HG02981 (cell line): Measurements from ENCODE around the gene DEFB127.
"Not testable (repeated sequence)": the region's sequence is repeated elsewhere in the genome, so short reads cannot be mapped to it uniquely, and the experiment has no call there.

Experiments used
- ATAC-seq: cut with Tn5 transposase; IDR thresholded peaks from one replicate; pipeline ENCODE4 v1.9.1; 2021; ENCODE audit warnings: mild to moderate bottlenecking, moderate library complexity; ENCODE audit not compliant: unreplicated experiment

DEFB127 gene, protein sequence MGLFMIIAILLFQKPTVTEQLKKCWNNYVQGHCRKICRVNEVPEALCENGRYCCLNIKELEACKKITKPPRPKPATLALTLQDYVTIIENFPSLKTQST

DNA sequence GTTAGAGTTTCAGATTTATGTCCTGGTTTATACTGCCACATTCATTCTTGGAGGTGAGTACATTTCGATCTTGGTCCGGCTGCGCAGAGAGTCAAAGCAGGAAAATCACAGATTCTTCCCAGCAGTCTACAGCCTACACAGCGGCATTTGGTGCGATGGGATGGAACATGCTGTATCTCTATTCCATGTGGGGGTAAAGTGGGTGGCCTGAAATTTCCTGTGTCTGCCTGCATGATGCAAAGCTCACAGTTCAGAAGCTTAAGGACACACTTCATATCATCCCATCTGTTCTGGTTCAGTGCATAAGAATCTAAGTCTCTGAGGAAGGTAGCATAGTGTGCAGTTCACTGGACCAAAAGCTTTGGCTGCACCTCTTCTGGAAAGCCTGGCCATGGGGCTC lies at the start of gene DEFB127:
Gene DEFB127 (plus strand): TSS at position 301 of the 400 bp plus-strand sequence. CDS start 91 bp downstream, at position 392.
- no peak for ATAC-seq

DNA sequence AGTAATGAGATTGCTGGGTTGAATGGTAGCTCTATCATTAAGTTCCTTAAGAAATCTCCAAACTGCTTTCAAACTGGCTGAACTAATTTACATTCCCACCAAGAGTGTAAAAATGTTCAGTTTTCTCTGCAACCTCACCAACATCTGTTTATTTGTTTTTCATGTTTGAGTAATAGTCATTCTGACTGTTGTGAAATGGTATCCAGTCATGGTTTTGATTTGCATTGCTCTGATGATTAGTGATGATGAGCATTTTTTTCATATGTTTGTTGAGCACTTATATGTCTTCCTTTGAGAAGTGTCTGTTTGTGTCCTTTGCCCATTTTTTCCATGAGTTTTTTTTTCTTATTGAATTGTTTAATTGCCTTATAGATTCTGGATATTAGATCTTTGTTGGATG lies 44.9 kb upstream of the DEFB127 start:
- ATAC-seq: no peak

DNA sequence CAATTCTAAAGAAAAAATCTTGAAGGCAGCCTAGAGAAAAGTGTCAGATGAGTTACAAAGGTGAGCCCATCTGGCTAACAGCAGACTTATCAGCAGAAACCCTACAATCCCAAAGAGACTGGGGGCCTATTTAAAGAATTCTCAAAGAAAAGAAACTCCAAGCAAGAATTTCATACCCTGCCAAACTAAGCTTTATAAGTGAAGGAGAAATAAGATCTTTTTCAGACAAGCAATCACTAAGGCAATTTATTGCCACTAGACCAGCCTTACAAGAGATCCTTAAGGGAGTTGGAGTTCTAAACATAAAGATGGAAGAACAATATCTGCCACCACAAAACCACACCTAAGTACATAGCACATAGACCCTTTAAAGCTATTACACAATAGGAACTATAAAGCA lies 39.7 kb upstream of the DEFB127 start:
- no peak for ATAC-seq

DNA sequence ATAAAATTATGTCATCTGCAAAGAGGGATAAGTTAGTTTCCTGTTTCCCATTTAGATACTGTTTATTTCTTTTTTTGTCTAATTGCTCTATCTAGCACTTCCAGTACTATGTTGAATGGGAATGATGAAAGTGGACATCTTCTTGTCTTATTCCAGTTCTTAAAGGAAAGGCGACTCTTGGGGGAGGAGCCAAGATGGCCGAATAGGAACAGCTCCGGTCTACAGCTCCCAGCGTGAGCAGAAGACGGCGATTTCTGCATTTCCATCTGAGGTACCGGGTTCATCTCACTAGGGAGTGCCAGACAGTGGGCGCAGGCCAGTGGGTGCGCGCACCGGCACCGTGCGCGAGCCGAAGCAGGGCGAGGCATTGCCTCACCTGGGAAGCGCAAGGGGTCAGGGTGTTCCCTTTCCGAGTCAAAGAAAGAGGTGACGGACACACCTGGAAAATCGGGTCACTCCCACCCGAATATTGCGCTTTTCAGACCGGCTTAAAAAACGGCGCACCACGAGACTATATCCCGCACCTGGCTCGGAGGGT lies 27.4 kb upstream of the DEFB127 start:
- not testable (repeated sequence) for ATAC-seq

DNA sequence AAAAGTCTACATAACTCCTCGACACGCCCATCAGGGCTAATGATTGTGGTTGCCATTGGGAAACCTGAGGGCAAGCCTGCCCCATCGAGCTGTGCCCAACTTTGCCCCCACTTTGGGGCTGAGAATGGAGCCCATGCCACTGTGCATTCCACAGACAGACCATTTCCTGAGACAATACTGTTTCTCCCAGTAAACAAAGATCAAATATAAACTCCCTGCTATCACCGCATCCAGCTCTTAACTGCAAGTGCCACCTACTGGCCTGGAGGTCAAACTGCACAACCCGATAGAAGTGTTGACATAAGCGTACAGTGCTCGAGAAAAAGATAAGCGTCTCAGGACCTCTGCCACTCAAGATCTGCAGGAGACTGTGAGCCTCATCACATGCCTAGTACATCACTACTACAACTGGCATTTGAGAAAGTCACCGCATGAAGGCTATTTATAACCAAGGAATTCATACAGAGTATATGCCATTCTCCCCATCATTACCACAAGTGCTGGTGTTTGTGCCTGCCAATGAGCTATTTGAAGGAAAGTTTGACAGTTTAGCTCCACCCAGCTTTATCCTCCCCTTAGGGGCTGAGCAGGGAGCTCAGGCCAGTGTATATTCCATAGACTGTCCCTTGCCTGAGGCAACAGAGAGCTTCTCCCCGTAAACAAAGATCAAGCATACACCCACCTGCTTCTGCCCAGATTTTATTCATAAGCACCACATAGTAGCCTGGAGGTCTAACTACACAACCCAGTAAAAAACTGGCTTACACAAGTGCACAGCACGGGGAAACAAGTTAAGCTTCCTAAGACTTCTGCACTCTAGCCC lies 19.4 kb upstream of the DEFB127 start:
- no peak for ATAC-seq

DNA sequence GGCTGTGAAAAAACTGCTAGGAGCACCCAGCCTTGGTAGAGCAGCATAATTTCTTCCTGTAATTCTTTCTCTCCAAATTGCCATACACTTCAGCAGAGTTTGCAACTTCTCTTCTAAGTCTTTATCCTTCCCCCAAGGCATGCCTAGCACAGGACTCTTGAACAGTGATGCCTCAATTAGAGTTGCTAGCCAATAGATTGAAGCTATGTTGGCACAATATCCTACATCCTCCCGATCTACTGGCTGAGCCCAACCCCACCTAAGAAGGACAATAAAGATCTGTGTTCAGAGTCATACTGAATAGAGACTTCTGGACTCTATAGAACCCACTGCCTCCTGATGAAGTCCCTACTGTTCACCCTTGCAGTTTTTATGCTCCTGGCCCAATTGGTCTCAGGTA lies 15.0 kb upstream of the DEFB127 start, which contains the start of gene DEFB126:
Gene DEFB126 (plus strand): TSS at position 301 of the 400 bp plus-strand sequence. CDS start 39 bp downstream, at position 340.
- ATAC-seq: no peak

DNA sequence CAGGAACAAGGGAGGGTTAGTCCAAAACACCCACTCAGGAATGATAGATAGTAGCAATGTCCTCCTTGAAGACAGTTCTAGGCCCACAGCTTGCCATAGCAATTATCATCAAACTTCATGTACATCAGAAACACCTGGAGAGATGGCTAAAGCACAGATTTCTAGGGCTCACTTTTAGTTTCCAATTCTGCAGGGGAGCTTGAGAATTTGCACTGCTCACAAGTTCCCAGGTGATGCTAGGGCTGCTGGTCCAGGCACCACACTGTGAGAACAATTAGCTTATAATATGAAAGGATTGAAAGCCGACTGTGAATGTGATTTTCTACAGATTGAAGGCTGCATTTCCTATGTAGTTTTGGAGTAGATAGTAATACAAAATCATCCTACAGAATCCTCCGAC lies 11.4 kb upstream of the DEFB127 start:
- ATAC-seq: no peak

DNA sequence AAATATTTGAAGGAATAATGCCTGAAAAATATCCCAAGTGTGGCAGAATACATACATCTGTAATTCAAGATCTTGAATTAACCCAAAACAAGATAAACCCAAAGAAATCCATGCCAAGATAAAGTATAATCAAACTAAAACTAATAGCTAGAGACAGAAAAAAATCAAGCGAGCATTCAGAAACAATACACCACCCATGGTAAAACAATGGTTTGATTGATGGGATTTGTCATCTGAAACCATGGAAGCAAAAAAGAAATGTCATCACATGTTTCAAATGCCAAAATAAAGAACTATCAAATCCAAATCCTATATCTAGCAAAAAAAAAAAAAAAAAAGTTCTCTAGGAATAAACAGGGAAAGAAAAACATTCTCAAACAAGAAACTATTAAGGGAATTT lies 5.1 kb upstream of the DEFB127 start:
- no peak for ATAC-seq

DNA sequence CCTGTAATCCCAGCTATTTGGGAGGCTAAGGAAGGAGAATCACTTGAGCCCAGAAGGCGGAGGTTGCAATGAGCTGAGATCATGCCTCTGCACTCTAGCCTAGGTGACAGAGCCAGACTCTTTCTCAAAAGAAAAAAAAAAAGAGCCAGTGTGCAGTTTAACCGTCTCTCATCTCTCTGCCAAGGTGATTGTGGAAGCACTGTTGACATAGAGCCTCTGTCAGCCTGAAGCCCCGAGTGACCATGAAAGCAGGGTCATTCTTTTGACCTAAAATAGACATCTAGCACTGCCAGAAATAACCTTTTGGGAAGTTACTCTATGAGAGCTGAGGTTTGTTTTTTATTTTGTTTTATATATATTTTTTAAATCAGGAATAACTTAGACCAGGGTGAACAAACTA lies 7.4 kb downstream of the DEFB127 start:
- ATAC-seq: no peak

DNA sequence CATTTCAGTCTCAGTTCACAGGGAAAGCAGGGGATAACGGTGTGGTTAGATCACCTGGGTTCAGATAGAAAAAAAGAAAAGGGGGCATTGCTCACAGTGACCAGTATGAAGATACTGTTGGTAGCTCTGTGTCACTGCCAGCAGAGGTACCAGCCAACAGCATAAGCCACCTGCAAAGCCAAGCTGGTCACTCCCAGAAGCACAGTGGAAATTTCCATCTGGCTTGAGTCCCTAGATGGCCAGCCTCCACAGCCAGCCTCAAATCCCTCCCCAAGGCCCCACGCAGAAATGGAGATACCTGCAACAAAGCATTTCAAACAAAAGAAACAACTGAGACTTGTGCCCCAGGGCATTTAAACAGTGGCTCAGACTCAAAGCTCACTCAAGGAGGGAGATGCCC lies 11.6 kb downstream of the DEFB127 start:
- ATAC-seq: no peak

DNA sequence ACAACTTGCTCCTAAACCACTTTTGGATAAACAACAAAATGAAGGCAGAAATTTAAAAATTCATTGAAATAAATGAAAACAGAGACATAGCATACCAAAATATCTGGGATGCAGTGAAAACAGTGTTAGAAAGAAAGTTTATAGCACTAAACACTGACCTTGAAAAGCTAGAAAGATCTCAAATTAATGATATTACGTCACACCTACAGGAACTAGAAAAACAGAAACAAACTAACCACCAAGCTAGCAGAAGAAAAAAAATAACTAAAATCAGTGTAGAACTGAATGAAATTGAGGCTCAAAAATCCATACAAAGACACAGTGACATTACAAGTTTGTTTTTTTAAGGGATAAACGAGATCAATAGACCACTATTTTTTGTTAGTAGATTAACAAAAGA lies 27.0 kb downstream of the DEFB127 start:
- ATAC-seq: no peak

DNA sequence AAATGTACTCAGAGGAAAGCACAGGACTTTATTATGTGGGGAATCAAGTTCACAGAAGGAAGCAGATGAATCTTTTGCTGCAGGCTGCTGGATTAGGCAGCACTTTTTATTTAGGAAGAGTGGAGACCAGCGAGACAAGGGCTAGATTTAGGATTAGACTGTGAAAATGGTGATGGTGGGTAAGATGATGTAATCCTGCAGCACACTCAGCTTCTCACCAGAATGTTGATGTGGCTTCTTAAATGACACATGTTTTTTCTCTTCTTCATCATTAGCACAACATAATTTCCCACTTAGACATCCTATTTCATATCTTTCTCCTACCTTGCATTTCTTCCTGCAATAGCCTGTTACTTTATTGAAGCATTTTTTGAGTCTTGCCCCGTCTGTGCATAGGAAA lies 30.5 kb downstream of the DEFB127 start:
- no peak for ATAC-seq

DNA sequence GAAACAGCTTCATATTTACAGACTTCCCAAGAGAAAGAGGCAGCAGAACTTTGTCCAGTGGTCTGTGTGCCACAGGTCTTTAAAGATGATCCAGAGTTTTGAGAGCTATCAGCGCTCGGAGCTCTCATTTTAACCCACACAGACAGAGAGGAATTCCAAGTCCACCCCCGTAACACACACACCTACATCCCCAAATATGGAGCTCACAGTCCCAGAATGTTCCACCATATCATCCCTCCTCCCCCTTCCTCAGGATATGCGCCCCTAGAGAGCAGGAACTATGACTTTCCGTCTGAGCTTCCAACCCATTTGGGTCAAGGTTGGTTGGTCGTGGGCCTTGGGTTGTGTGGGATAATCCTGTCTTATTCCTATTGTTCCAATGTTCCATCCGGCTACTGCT lies 32.4 kb downstream of the DEFB127 start, which contains the start of gene DEFB128:
Gene DEFB128 (minus strand): TSS at position 101 of the 400 bp plus-strand sequence. CDS start 88 bp downstream, at position 13.
- ATAC-seq: no peak

DNA sequence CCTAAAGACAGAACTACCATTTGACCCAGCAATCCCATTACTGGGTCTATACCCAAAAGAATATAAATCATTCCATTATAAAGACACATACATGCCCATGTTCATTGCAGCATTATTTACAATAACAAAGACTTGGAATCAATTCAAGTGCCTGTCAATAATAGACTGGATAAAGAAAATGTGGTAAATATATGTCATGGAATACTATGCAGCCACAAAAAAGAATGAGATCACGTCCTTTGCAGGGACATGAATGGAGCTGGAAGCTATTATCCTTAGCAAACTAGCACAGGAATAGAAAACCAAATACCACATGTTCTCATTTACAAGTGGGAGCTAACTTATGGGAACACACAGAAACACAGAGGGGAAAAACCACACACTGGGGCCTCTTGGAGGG lies 41.0 kb downstream of the DEFB127 start:
- ATAC-seq: no peak

DNA sequence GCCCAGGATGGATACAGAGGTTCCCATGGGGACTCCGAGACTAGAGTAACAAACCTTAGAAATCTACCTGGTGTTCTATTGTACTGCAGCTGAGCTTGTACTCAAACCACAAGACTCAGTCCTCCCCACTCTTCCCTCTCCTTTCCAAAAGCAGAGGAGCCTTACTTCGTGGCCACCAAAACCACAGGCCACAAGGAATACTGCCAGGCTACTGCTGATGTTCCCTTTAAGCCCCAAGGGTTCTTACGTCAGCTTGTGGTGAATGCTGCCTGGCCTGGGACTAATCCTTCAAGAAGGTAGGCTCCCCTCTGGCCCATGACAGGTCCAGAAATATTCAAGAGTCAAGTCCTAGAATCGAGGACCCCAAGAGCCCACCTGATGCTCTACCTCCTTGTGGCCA lies 42.7 kb downstream of the DEFB127 start:
- ATAC-seq: no peak

DNA sequence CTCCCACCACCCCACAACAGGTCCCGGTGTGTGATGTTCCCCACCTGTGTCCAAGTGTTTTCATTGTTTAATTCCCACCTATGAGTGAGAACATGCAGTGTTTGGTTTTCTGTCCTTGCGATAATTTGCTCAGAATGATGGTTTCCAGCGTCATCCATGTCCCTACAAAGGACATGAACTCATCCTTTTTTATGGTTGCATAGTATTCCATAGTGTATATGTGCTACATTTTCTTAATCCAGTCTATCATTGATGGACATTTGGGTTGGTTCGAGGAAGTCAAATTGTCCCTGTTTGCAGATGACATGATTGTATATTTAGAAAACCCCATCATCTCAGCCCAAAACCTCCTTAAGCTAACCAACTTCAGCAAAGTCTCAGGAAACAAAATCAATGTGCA lies 46.4 kb downstream of the DEFB127 start:
- not testable (repeated sequence) for ATAC-seq
